MM.1S (cell line): ENCODE measurements around the gene TMPRSS13.

ENCODE experiments used
- DNase-seq: peaks from one replicate; pipeline ENCODE4 v3.0.0-alpha.2; 2015
- H2AFZ ChIP-seq: fragments of 300-600 bp; sonication (generic); 2 replicates; pipeline ENCODE4 v1.6.0; 2016; ENCODE audit warnings: antibody characterized with exemption, low read length
- H3F3A ChIP-seq: fragments of 300-600 bp; sonication (generic); 2 replicates; pipeline ENCODE4 v1.6.1; 2016; ENCODE audit warnings: mild to moderate bottlenecking, antibody characterized with exemption, low read length, moderate library complexity, mixed read lengths; ENCODE audit not compliant: insufficient read depth
- H3K27ac ChIP-seq: fragments of 300-600 bp; sonication (generic); 2 replicates; pipeline ENCODE4 v1.5.1; 2016; ENCODE audit warnings: mild to moderate bottlenecking, low read length
- H3K27me3 ChIP-seq: fragments of 300-600 bp; sonication (generic); replicated peaks from 2 replicates; pipeline ENCODE4 v1.6.0; 2016; ENCODE audit warnings: low read length; ENCODE audit not compliant: insufficient read depth
- H3K36me3 ChIP-seq: fragments of 300-600 bp; sonication (generic); replicated peaks from 2 replicates; pipeline ENCODE4 v1.6.1; 2016; ENCODE audit warnings: mild to moderate bottlenecking, low read length, mixed read lengths; ENCODE audit not compliant: insufficient read depth
- H3K4me1 ChIP-seq: fragments of 300-600 bp; sonication (generic); 2 replicates; pipeline ENCODE4 v1.6.1; 2016; ENCODE audit warnings: low read length, mixed read lengths
- H3K4me2 ChIP-seq: fragments of 300-600 bp; sonication (generic); 2 replicates; pipeline ENCODE4 v1.6.0; 2016; ENCODE audit warnings: low read depth, low read length
- H3K4me3 ChIP-seq: fragments of 300-600 bp; sonication (generic); 2 replicates; pipeline ENCODE4 v1.5.1; 2016; ENCODE audit warnings: low read length, mixed read lengths
- H3K79me2 ChIP-seq: fragments of 300-600 bp; sonication (generic); 2 replicates; pipeline ENCODE4 v1.6.1; 2016; ENCODE audit warnings: mixed run types, low read length, mixed read lengths
- H3K9ac ChIP-seq: fragments of 300-600 bp; sonication (generic); 2 replicates; pipeline ENCODE4 v1.6.1; 2016; ENCODE audit warnings: low read length, mixed read lengths
- H3K9me2 ChIP-seq: fragments of 300-600 bp; sonication (generic); replicated peaks from 2 replicates; pipeline ENCODE4 v1.6.1; 2016; ENCODE audit warnings: mild to moderate bottlenecking, low read length, mixed read lengths; ENCODE audit not compliant: insufficient read depth
- H3K9me3 ChIP-seq: fragments of 300-600 bp; sonication (generic); replicated peaks from 2 replicates; pipeline ENCODE4 v1.6.1; 2016; ENCODE audit warnings: mild to moderate bottlenecking, low read length, mixed read lengths; ENCODE audit not compliant: insufficient read depth
- H4K20me1 ChIP-seq: fragments of 300-600 bp; sonication (generic); 2 replicates; pipeline ENCODE4 v1.6.1; 2016; ENCODE audit warnings: mild to moderate bottlenecking, low read length, moderate library complexity, mixed read lengths; ENCODE audit not compliant: insufficient read depth
- EZH2 ChIP-seq: fragments of 300-600 bp; sonication (generic); optimal IDR thresholded peaks from 2 replicates; pipeline ENCODE3; 2017; ENCODE audit warnings: low read depth, mild to moderate bottlenecking, antibody characterized with exemption, low read length, mixed read lengths
- EZH2phosphoT487 ChIP-seq: fragments of 300-600 bp; sonication (generic); IDR thresholded peaks from 2 replicates; pipeline ENCODE4 v1.6.1; 2018; ENCODE audit warnings: antibody characterized with exemption, low read length
- TF ChIP-seq, protein P1 (sequence below): fragments of 300-600 bp; sonication (generic); IDR thresholded peaks from 2 replicates; pipeline ENCODE4 v1.5.1; 2016; ENCODE audit warnings: antibody characterized with exemption, low read length, mixed read lengths

Gene TMPRSS13

DNA sequence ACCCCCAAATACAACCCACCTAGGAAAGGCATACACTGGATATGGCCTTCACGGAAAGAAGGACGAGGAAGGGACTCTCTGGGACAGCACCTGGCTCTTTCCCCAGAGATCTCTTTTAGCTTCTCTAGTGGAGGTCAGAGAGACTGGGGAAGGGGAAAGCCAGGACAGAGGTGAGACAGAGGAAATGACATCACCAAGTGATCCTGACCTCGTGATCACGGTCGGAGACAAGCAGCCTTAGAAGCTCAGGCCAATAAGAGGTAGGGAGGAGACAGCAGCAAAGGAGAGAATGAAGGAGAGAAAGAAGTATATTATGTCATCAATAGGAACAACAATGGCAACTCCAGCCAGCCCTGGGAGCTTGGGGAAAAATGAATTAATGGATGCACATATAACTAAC lies 15.4 kb upstream of the TMPRSS13 start:
- Histone ChIP-seq H3K4me1 (0 out of 2 replicates have a peak, but pooled peaks cover 4% of the 10 kb centered on the region), H4K20me1 (no peaks in the 10 kb centered on the region), H3K27ac (no peak overlapping the region), H3K79me2 (no peaks in the 10 kb centered on the region), H3K4me2 (no peak overlapping the region), H2AFZ (no peak overlapping the region), H3K9me3 (no peaks in the 10 kb centered on the region), H3F3A (no peaks in the 10 kb centered on the region), H3K36me3 (no peaks in the 10 kb centered on the region), H3K4me3 (no peak overlapping the region), H3K9me2 (no peaks in the 10 kb centered on the region), H3K27me3 (no peaks in the 10 kb centered on the region), H3K9ac (no peak overlapping the region)
- no peak for DNase-seq
- TF ChIP-seq, protein P1, sequence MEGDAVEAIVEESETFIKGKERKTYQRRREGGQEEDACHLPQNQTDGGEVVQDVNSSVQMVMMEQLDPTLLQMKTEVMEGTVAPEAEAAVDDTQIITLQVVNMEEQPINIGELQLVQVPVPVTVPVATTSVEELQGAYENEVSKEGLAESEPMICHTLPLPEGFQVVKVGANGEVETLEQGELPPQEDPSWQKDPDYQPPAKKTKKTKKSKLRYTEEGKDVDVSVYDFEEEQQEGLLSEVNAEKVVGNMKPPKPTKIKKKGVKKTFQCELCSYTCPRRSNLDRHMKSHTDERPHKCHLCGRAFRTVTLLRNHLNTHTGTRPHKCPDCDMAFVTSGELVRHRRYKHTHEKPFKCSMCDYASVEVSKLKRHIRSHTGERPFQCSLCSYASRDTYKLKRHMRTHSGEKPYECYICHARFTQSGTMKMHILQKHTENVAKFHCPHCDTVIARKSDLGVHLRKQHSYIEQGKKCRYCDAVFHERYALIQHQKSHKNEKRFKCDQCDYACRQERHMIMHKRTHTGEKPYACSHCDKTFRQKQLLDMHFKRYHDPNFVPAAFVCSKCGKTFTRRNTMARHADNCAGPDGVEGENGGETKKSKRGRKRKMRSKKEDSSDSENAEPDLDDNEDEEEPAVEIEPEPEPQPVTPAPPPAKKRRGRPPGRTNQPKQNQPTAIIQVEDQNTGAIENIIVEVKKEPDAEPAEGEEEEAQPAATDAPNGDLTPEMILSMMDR: no peak
- no peak for TF ChIP-seq EZH2
- TF ChIP-seq EZH2phosphoT487: no peak

DNA sequence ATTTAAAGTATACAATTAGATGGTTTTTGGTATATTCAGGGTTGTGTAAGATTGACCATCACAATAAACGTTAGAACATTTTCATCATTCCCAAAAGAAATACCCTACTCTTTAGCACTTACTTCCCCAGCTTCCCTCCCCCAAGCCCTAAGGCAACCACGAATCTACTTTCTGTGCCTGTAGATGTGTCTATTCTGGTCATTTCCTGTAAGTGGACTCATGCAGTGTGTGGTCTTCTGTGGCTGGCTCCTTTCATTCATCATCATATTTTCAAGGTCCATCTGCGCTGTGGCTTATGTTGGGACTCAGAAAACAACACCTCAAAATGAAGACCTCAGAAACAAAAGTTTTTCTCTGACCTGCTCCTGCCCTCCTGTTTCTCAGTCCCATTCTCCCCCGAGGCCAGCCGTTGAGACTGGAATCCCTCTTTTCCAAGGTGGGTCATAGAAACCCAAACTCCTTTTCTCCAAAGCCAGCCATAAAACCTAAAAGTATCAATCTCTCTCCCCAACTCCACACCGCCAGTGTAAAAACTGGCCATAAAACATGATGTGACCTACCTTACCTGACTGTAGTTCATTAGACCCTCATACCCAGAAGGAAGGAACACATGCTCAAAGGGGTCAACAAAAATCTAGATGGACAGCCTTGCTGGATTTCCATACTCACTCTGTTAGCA lies 12.9 kb upstream of the TMPRSS13 start:
- H3K27ac ChIP-seq: no peak overlapping the region
- no peak for DNase-seq
- H3K27me3 ChIP-seq: no peaks in the 10 kb centered on the region
- no peaks in the 10 kb centered on the region for H3F3A ChIP-seq
- H3K4me3 ChIP-seq: no peak overlapping the region
- no peak overlapping the region for H2AFZ ChIP-seq
- H3K79me2 ChIP-seq: no peaks in the 10 kb centered on the region
- H4K20me1 ChIP-seq: no peaks in the 10 kb centered on the region
- no peaks in the 10 kb centered on the region for H3K9me2 ChIP-seq
- no peaks in the 10 kb centered on the region for H3K9me3 ChIP-seq
- no peak overlapping the region for H3K9ac ChIP-seq
- TF ChIP-seq, protein P1: no peak
- TF ChIP-seq EZH2 (no peak), EZH2phosphoT487 (no peak)
- no peak overlapping the region for H3K4me2 ChIP-seq
- no peaks in the 10 kb centered on the region for H3K36me3 ChIP-seq
- 0 out of 2 replicates have a peak, but pooled peaks cover 4% of the 10 kb centered on the region for H3K4me1 ChIP-seq

DNA sequence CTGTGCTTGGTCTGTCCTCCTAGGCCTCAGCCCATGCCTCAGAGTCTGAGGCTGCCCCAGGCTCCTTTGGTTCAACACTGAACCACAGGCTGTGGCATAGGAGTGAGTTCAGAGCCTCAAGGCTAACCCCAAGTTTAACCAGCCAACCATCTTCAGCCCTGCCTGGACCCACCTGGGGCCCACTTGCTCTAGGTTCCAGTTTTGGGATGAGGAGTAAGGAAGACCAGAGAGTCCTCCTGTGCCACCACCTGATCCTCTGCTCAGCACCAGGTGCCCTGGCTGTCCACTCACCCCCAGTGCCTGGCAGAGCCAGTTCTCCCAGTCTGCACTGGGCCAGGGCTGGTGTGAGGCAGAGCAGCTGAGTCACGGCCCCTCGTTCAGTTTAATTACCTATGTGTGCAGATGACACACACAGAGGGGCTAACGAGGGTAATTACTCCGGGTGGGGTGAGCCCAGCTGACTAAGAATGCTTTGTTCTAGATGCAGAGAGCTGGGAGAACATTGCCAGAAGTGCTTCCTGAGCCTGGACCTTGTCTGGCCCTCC lies 12.0 kb upstream of the TMPRSS13 start:
- H2AFZ ChIP-seq: no peak overlapping the region
- no peaks in the 10 kb centered on the region for H3K36me3 ChIP-seq
- H3K4me3 ChIP-seq: no peak overlapping the region
- no peaks in the 10 kb centered on the region for H3K9me2 ChIP-seq
- no peak overlapping the region for H3K4me2 ChIP-seq
- TF ChIP-seq, protein P1: no peak
- TF ChIP-seq EZH2phosphoT487: no peak
- no peak for TF ChIP-seq EZH2
- H3K9ac ChIP-seq: no peak overlapping the region
- H3K27me3 ChIP-seq: no peaks in the 10 kb centered on the region
- no peak overlapping the region for H3K27ac ChIP-seq
- no peak for DNase-seq
- no peaks in the 10 kb centered on the region for H3F3A ChIP-seq
- H3K9me3 ChIP-seq: no peaks in the 10 kb centered on the region
- no peaks in the 10 kb centered on the region for H4K20me1 ChIP-seq
- no peaks in the 10 kb centered on the region for H3K79me2 ChIP-seq
- H3K4me1 ChIP-seq: peaks cover 6% of the 10 kb centered on the region; the same call in 1 of the 2 replicates
